HG03064 (cell line): ENCODE measurements around the gene DMAC2.
"Not testable (repeated sequence)": the region's sequence is repeated elsewhere in the genome, so short reads cannot be mapped to it uniquely, and the experiment has no call there.

ENCODE experiments used
- ATAC-seq: cut with Tn5 transposase; IDR thresholded peaks from one replicate; pipeline ENCODE4 v1.9.1; 2021; ENCODE audit warnings: low read depth; ENCODE audit not compliant: unreplicated experiment

The DMAC2 gene

GRCh38 chr19:41403181-41403970 lies 36.3 kb downstream of the DMAC2 start:
- no peak for ATAC-seq

GRCh38 chr19:41402010-41402409 lies 37.7 kb downstream of the DMAC2 start:
- no peak for ATAC-seq

- ATAC-seq: no peak
These were observed 38.2 kb downstream of the DMAC2 start for GRCh38 chr19:41401483-41401882.

- no peak for ATAC-seq
These were observed 40.2 kb downstream of the DMAC2 start for GRCh38 chr19:41399525-41399924.

- no peak for ATAC-seq
These were observed 40.6 kb downstream of the DMAC2 start for GRCh38 chr19:41399091-41399490.

GRCh38 chr19:41398598-41398997 lies 41.1 kb downstream of the DMAC2 start:
- ATAC-seq: no peak

GRCh38 chr19:41398050-41398418 lies 41.7 kb downstream of the DMAC2 start:
- no peak for ATAC-seq

- ATAC-seq: peak; percentile 69
These were observed 42.3 kb downstream of the DMAC2 start, which contains the start of the genes BCKDHA and EXOSC5 for GRCh38 chr19:41397086-41398049. Gene BCKDHA (plus strand): TSS chr19:41397818. CDS start chr19:41397828, 10 bp downstream. Gene EXOSC5 (minus strand): TSS chr19:41397359. CDS start chr19:41397328, 31 bp downstream.

GRCh38 chr19:41395355-41395754 lies 44.4 kb downstream of the DMAC2 start:
- no peak for ATAC-seq

- no peak for ATAC-seq
These were observed 46.9 kb downstream of the DMAC2 start for GRCh38 chr19:41392775-41393174.

- ATAC-seq: no peak
These were observed 48.1 kb downstream of the DMAC2 start for GRCh38 chr19:41391618-41392017.

GRCh38 chr19:41386442-41386841 lies 53.3 kb downstream of the DMAC2 start:
- ATAC-seq: no peak

- no peak for ATAC-seq
These were observed 55.4 kb downstream of the DMAC2 start for GRCh38 chr19:41384351-41384750.

GRCh38 chr19:41381536-41381935 lies 58.2 kb downstream of the DMAC2 start:
- not testable (repeated sequence) for ATAC-seq
